NCI-H1436 (cell line): ENCODE results near the gene ULBP3.
"Not testable (repeated sequence)": the region's sequence is repeated elsewhere in the genome, so short reads cannot be mapped to it uniquely, and the experiment has no call there.

Source experiments
- DNase-seq: peaks from one replicate; lab custom pipeline; 2025; lab: John Stamatoyannopoulos, UW

Gene ULBP3

DNA sequence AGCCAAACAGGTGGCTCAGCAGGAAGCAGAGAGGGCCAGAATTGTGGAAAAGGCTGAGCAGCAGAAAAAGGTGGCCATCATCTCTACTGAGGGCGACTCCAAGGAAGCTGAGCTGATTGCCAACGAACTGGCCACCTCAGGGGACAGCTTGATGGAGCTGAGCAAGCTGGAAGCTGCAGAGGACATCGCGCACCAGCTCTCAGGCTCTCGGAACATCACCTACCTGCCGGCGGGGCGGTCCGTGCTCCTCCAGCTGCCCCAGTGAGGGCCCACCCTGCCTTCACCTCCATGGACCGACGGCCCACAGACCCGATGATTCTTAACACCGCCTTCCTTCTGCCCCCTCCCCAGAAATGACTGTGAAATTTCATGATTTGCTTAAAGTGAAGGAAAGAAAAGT, 25.8 kb downstream of the ULBP3 start:
- DNase-seq = no peak

DNA sequence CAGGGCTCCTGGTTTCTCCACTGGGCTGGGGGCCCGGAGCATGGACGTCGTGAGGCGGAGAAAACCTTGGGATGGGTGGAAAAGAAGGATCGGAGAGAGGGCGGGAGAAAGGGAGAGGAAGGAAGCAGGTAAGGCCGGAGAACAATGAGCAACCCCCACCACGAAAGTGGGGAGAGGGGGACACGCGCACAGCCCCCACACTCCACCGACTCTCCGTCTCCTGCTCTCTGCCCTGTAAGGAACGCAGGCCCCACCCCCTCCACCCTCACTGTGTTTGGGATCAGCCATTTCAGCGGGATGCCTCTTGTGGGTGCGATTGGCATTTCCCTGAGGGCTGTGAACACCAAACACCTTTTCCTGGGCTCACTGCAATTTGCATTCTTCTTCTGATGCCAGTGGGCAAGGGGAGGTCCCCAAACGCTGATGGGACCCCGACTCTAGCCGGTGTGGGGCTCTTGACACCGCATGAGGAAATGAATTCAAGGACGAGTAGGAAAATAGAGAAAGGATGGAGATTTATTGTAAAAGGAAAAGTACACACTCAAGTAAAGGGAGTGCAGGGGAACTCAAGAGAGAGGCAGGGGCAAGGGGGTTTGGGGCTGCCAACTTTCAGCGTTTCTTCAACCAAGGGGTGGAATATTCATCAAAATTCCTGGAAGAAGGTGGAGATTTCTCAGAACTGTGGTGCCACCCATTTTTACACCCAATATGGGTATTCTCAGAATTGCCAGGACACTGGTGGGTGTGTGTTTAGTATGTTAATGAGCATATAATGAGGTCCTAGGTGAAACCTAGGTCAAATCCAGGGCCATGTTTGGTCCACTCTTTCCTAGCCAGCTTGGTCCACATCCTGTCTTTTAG, 30.5 kb downstream of the ULBP3 start:
- no peak for DNase-seq

DNA sequence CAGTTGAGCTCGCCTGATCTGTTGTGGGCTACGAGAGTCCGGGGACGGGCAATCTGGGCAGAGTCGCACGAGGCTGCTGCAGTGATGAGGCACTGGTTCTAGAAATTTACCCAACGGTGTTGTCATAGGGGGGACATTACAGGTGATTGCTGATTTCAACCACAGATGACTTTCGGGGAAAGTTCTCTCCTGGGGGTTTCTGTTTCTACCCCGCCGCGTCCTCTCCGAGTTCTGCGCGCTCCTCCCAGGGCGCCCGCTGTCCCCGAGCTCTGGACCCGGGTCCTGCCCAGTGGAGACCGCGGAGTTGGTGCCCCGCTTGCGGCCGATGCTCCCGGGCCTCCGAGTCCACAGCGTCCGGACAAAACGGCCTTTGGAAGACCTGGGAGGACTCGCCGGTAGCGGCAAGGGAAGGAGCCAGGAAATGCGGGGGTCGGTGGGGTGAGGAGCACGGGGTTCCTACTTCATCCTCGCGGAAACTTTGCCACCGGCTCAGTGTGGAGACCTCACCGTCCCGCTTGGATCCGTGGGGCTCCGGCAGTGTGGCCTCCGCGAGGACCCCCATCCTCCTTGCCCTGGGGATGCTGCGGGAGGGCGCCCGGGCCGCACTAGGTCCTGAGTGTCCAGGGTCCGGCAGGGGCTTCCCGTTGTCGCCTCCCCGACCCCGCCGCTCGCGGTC, 31.3 kb downstream of the ULBP3 start:
- no peak for DNase-seq

DNA sequence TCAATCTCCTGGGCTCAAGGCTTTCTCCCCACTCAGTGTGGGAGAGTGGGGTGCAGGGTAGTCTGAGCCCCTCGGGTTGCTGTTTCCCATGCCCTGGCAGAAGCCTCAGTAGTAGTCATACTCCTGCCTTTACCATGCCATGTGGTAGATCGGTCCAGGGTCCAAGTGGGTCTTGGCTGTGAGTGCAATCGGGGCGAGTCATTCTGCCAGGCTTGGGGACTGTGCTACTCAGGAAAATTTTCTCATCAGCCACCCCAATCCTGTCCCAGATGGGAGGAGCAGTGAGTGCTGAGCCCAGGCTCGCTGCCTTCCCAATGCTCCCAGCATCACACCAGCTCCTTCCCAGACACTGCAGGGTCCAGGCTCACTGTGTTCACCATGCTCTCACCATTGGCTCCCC, 32.8 kb downstream of the ULBP3 start:
- DNase-seq = no peak

DNA sequence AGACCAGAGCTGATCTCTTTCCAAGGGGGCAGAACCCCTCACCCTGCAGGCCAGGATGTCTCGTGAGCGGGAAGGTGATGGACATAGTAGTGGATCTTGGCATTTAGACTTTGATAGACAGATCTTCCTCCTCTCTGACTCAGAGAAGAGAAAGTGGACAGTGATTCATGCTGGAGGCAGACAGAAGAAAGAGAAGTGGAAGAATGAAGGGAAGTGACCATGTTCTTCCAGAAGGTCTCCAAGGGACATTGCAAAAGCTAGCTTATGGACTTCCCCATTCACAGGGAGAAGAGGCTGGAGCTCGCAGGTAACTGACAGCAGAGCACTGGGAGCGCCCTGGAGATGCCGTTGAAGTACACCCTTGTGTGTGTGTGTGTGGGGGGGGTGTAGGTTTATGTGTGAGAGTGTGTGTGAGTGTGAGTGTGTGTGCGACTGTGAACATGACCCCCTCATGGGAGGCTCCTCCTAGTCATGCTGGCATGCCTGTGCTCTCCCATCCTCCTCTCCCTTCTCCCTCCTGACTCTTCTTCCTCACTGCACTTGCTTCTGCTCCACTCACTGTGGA, 35.6 kb downstream of the ULBP3 start:
- no peak for DNase-seq

DNA sequence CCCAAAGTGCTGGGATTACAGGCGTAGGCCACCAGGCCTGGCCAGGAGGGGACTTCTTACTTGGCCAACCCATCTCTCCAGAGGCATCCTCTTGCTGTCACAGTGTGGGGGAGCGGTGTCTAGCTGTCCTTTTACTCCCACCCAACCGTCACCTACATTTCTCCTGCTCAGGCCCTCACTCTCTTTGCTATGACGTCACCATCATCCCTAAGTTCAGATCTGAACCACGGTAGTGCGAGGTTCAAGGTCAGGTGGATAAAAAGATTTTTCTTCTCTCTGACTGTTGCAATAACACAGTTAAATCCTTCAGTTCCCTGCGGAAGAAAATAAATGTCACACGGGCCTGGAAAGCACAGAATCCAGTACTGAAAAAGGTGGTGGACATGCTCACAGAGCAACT, 36.3 kb downstream of the ULBP3 start:
- DNase-seq = no peak

DNA sequence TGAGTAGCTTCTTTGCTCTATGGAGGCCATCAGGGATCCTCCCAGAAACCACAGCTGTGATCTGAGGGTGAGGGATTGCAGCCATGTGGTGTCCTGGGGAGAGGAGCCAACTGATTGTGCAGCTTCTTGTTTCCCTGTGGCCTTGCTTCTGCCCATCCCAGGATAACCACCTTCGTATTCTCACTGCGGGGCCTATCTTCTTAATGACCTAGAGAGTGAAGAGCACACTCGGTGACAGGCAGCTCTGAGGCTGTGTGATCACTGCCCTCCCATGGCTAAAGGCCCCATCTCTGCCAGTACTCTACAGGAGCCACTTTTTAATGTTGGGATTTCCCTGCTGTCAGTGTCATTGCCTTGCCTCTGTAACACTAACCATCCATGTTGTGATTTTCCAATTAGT, 38.3 kb downstream of the ULBP3 start:
- no peak for DNase-seq

DNA sequence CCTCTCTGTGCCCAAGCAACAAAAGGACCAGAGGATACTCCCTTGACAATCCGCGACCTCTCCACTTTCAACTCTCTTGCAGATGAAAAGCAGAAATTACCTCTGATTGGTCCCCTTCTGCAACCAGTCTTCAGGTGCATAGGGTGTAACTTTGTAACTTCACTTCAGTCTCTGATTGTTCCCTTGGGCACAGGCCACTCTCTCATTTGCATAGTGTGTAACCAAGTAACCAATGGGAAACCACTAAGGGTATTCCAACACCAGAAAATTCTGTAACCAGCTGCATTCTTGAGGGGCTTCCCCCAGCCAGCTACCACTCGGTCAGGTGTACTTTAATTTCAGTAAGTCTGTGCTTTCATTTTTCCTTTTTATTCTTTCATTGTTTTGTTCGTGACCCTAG, 39.2 kb downstream of the ULBP3 start:
- DNase-seq = no peak

DNA sequence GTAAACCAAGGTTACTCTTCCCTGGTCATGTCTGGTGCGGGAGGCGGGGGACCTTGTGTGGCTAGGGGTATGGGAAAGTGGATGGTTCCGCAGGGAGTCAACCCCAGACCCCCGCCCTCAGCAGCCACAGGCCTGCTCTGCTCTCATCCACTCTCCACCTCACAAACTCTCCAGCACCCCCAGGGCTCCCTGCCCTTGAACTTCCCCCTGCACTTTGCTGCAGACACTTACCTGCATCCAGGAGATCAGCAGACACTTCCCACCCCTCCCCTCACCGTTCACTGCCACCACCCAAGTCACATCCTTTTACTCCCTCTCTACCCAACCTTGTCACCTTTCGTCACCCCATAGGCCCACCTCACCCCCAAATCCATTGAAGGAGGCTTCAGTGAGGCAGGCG, 39.6 kb downstream of the ULBP3 start:
- no peak for DNase-seq

DNA sequence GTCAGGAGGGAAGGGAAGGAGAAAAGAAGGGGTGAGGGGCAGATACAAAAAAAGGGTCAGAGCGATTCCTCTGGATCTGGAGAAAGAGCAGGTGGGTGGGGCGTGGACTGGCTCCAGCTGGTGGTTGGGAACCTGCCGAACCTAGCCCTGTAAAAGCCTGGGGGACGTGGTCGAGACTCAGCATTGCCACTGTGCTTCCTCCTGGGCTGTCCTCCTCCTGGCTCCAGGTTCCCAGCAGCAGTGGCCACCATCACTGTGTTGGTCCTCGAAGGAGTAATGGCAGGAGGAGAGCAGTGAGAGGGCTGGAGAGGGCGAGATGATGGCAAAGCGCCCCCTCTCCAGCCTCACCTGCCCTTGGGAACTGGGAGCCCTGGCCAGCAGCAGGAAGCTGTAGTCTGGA, 40.1 kb downstream of the ULBP3 start:
- DNase-seq = no peak

DNA sequence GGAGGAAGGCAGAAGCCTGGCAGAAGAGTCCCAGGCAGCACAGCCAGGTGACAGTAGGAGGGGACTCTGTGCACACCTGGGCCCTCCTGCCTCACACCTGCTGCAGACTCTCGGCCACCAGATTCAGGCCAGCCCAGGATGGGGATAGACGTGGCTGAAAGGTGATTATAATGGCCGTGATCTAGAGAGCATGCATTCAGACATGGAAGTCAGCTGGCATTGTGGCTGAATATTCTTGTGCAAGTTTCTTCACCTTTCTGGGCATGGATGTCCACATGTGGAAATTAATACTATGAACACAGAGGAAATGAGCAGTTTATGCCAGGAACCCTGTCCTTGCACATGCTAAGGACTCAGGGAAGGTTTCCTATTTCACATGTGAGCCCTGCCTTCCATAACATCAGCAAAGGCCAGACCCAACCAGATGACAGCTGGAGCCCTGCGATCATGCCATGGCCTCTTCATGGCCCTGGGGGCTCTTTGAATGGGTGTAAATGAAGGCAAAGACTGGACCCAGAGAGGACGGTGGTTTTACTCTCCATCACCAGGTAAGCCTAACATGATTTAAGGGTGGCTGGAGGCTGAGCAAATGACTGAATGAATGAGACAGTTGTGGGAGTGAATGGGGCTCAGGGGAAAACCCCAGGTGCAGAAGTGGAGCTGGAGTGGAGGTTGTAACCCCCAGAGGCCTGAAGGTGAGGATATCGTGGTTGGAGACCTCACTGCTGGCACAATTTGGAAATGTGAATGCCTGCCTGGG, 40.9 kb downstream of the ULBP3 start:
- no peak for DNase-seq

DNA sequence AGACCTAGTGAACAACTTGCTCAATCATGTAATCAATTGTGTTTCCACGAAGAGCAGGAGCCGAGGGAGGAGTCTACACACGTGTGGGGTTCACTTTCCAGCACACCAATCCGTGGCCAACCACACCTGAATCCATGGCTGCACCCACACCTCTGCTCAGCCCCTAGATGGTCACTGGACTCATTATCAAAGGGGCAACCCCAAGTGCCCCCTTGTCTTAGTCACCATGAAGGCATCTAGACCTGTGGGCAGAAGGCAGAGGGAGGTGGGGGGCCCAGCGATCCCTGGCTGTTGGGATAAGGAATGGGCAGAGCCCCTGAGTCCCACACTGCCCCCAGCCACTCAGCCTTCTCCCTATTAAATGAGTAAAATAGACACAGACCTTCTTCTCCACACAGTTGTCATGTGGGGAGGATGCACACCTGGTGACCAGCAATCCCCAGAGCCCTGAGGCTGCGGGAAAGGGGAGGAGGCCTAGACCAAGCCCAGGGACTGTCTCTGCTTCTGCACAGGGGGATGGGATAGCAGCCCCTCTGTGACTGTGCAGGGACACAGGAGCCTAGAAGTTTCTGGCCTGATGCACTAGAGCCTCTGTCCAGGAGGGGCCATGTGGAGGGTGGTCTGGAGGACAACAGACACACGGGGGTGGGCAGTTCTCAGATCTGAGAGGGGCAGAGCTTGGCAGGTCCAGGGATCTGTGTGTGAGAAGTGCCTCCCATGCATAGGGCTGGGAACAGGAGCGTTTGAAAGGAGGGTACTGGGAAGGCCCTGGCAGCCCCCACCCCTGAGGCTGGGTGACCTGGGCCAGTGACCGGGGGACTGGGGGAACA, 41.7 kb downstream of the ULBP3 start:
- no peak for DNase-seq

DNA sequence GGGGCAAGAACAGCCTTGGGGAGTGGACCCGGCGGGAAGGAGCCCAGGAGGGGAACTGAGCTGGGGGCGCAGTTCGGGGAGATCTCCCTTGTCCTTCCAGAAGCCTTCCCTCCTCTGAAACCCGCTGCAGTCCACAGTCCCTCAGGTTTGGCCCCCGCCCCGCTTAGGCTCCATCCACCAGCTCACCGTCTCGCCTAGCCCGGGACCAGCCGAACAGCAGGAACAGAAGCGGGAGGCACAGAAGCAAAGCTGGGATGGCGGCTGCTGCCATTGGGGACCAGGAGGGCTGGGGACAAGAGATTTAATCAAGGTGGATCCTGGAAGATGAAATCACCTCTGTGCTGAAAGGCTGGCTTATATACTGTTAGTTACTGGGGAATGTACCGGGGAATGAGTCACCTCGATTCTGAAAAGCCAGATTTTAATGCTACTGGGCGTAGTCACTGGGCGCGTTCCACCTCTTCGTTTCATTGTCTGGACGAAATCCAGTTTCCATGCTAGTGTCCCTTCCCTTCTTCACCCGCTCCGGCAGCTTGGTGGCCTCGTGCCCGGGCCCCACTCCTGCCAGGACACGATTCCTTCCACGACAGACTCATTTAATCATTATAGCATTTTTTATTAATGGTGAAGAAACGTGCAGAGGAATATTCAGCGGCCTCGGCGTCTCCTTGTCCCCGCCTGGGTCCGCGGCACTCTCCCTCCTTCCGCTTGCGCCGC, 43.6 kb downstream of the ULBP3 start, which contains the start of gene RAET1L:
Gene RAET1L (minus strand): TSS at position 332 of the 717 bp plus-strand sequence. CDS start 61 bp downstream, at position 271.
- no peak for DNase-seq

DNA sequence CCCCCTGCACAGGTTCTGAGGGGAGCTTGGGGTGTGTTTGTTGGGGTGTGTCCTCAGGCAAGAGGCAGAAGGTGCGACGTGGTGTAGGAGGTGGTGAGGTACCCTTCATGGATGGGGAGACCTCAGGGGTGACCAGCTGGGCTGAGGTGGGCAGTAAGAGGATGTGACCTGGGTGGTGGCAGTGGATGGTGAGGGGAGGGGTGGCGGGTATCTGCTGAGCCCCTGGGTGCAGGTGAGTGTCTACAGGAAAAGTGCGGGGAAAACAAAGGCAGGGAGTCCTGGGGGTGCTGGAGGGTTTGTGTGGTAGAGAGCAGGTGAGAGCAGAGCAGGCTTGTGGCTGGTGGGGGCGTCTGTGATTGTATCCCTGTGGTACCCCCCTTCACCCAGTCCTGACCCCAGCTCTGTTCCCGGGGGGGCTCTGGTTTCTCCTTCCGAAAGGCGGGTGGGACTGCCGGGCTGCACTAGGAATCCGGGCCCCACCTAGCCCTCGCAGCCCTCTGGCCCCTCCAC, 44.2 kb downstream of the ULBP3 start:
- no peak for DNase-seq

DNA sequence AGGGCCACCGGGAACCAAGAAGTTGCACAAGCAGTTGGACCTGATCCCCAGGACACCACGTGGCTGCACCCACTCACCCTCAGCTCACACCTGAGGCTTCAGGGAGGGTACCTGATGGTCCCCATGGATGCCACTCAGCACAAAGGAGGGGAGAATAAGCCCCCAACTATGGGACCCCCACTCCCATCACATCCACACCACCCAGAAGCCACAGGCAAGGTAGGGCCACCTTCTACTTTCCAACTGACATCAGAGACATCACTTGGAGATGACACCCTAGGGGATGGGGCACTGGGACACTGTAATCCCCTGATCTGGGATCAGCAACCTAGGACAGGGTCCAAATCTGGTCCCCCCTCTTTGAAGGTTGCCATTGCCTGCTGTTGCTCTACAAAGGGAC, 44.9 kb downstream of the ULBP3 start:
- DNase-seq = not testable (repeated sequence)

DNA sequence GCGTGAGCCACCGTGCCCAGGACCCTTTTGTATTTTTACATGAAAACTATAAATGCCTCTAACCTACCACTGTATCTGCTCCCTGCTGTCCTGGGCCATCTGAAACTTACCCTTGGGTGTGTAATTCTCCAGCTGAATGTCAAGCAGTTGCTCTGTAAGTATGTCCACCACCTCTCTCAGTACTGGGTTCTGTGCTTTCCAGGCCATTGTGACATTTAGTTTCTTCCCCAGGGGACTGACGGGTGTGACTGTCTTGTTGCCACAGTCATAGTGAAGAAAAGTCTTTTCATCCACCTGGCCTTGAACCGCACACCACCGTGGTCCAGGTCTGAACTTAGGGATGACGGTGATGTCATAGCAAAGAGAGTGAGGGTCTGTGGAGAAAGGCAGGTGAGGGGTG, 47.1 kb downstream of the ULBP3 start:
- not testable (repeated sequence) for DNase-seq

DNA sequence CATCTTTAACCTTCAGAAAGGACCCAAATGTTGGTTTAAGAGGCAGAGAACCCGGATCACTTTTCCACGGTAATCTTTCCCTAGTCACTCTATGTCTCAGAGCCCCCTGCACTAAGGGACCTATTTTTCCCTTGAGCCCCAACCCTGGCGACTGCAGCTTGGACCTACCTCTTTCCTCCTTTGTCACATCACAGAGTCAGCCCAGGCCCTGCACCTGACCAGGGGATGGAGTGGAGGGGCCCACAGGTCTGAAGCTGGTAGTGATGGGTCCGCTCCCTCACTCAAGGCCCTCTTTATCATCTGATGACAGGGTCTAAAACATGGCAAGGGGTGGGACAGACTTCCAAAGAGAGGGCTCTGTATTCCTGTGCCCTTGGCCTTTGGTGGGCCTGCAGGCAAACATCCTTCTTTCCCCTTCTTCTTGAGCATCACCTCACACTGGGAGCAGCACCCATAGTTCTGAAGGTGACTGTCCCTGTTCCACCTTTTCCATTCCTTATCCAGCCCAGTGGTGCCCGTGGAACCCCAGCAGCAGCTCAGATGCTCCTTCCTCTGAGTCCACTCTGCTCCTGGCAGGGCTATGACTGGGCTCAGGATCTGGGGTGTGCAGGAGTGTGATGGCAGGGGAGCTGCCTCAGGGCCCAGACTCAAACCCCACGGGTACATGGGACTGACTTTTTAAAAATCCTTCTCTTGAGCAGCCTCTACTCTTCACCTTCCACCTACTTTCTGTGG, 49.9 kb downstream of the ULBP3 start:
- no peak for DNase-seq

DNA sequence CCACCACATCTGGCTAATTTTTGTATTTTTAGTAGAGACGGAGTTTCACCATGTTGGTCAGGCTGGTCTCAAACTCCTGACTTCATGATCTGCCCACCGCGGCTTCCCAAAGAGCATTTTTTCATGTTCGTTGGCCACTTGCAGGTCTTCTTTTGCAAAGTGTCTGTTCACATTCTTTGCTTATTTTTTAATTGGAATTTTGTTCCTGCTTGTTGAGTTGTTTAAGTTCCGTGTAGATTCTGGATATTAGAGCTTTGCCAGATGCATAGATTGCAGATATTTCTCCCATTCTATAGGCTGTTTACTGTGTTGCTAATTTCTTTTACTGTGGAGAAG, 51.8 kb downstream of the ULBP3 start:
- not testable (repeated sequence) for DNase-seq

DNA sequence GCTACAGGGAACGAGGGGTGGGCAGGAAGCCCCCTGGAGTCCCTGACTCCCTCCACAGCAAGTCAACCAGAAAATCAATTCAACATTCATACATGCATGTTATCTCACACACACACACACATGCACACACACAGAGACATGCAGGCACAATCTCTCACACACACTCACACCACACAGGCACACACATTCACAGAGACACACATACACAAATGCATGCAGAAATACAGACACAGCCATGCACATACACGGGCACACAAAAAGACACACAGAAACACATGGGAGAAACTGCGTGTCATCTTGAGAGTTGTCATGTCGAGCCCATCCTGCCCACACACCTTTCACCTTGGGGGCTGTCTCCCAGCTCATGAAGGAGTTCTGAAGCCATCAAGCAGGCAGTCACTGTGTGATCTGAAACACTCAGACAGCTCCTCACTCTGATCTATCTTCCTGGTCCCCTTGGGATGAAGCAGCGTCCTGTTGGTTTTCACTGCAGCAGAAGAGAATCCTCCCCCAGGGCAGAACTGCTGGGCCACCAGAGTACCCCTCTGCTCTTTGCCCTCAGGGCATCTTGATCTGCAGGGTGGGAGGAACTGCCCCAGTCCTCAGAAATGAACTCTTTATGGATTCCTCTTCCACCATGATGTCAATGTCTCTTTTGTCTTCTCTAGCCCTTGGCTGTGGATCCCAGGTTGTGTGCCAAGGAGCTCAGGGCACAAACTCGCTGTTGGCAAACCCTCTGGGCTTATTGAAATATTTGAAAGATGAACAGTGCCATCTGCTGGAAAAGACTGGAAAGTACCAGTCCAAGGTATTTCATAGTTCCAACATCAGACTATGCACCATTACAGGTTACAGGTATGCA, 52.4 kb downstream of the ULBP3 start:
- peak; percentile 63 for DNase-seq
